Measurements from ENCODE around the gene COX20. TPM values are rescaled to one million over a fixed set of nuclear protein-coding genes. Genes with fewer than 3 reads are reported as not detected.

COX20 gene
- total and polyA plus RNA-seq, 2 of the 4 experiments (the other 2 are of a cell fraction) = 13.3 to 27.0 TPM

- Histone ChIP-seq H3K9me3 (ENCODE audit: control insufficient read depth, insufficient read depth, low read length) (no peaks in the 10 kb centered on the region), H3K4me2 (ENCODE audit: low read depth, low read length) (peak overlapping the region; percentile 97), H3K4me3 (ENCODE audit: insufficient read depth, low read depth, low read length) (peak overlapping the region; percentile 68), H3K27ac (ENCODE audit: insufficient read depth, low read length) (peak overlapping the region; percentile 76; the same call in 1 of the 2 replicates), H2BK15ac (ENCODE audit: low read depth, low read length) (no peak overlapping the region), H2AK5ac (ENCODE audit: low read depth, low read length) (no peak overlapping the region), H3K9ac (ENCODE audit: low read depth, low read length) (peak overlapping the region; percentile 82; the same call in 1 of the 2 replicates), H3K9me1 (ENCODE audit: insufficient read depth, low read length) (peaks cover 7% of the 10 kb centered on the region), H2BK20ac (ENCODE audit: low read depth, low read length) (no peak overlapping the region), H2BK5ac (ENCODE audit: low read depth, low read length, poor library complexity, severe bottlenecking) (peak overlapping the region; percentile 82), H3K27me3 (ENCODE audit: control insufficient read depth, insufficient read depth, low read length) (no peaks in the 10 kb centered on the region), H3K23ac (ENCODE audit: low read depth, low read length) (no peak overlapping the region; the same call in 1 of the 2 replicates), H3K4me1 (ENCODE audit: control insufficient read depth, insufficient read depth, low read length) (peaks cover 5% of the 10 kb centered on the region), H3K36me3 (ENCODE audit: control insufficient read depth, insufficient read depth, low read length) (peaks cover 7% of the 10 kb centered on the region), H2AFZ (replicated peaks; ENCODE audit: low read length, poor library complexity) (no peak overlapping the region), H4K91ac (ENCODE audit: insufficient read depth, low read depth, low read length) (no peak overlapping the region), H3K56ac (ENCODE audit: extremely low read depth, insufficient read depth, low read length) (no peak overlapping the region; the same call in 1 of the 2 replicates), H3K18ac (ENCODE audit: low read depth, low read length) (no peak overlapping the region), H3K4ac (ENCODE audit: low read depth, low read length) (peak overlapping the region; percentile 90), H2BK120ac (ENCODE audit: low read depth, low read length) (no peak overlapping the region), H3K79me1 (ENCODE audit: low read depth in 1 of 2, low read length in 2 of 2) (peaks cover 9 to 26% of the 10 kb centered on the region in 2 experiments; a peak in 3 of 4 replicates), H4K5ac (ENCODE audit: low read depth, low read length) (no peak overlapping the region), H4K8ac (ENCODE audit: low read depth in 2 of 2, low read length in 2 of 2) (0 out of 4 replicates have a peak overlapping the region, but pooled peaks of 1 of the 2 experiments have one; percentile 84), H4K20me1 (ENCODE audit: insufficient read depth, low read length) (peaks cover 15% of the 10 kb centered on the region), H3K14ac (replicated peaks; ENCODE audit: low read depth, low read length) (0 out of 2 replicates have a peak overlapping the region, but pooled peaks have one; percentile 95), H2AK9ac (replicated peaks; ENCODE audit: low read depth, low read length, poor library complexity) (no peak overlapping the region)
- ChIA-PET CTCF (interaction anchor here (0.5 to 3.3 kb wide), 5 partner anchors 11 to 1479 kb away, joined by 3 to 13 read pairs (median 6); no protein-coding TSS in a partner anchor), POLR2A (ENCODE audit: unreplicated experiment) (interaction anchor here (0.6 kb wide), 1 partner anchor 229 kb away, joined by 3 read pairs; no protein-coding TSS in a partner anchor)
- intact Hi-C loops (cut with micrococcal nuclease) = loop anchor here (1.0 to 2.0 kb wide), 2 partner anchors 27 to 206 kb away; no protein-coding TSS in a partner anchor
- BruUV-seq (replicated peaks) = no TSS peak
- dilution Hi-C loops (cut with HindIII; ENCODE audit: low sequenced_read_pairs, unreplicated experiment) = no loop called here
- no peak for ATAC-seq (ENCODE audit: low read depth)
- no peak for TF ChIP-seq MXI1 (IDR thresholded peaks at IDR 0.05; ENCODE audit: borderline replicate concordance, low read depth, low read length)
- no peak for TF ChIP-seq RFX5 (IDR thresholded peaks at IDR 0.05; ENCODE audit: low read depth, low read length)
- no peak for TF ChIP-seq MAFK (IDR thresholded peaks at IDR 0.05; ENCODE audit: low read depth, low read length)
- TF ChIP-seq ELK1 (IDR thresholded peaks at IDR 0.05; ENCODE audit: borderline replicate concordance, low read depth, low read length) = no peak
- no peak for TF ChIP-seq RAD21 (IDR thresholded peaks at IDR 0.05; ENCODE audit: low read length)
- no peak for TF ChIP-seq SMC3 (IDR thresholded peaks at IDR 0.05; ENCODE audit: low read depth, low read length)
- TF ChIP-seq, protein P1, sequence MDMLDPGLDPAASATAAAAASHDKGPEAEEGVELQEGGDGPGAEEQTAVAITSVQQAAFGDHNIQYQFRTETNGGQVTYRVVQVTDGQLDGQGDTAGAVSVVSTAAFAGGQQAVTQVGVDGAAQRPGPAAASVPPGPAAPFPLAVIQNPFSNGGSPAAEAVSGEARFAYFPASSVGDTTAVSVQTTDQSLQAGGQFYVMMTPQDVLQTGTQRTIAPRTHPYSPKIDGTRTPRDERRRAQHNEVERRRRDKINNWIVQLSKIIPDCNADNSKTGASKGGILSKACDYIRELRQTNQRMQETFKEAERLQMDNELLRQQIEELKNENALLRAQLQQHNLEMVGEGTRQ (IDR thresholded peaks at IDR 0.05; ENCODE audit: low read depth, low read length) = no peak
- no peak for TF ChIP-seq CEBPB (IDR thresholded peaks at IDR 0.05; ENCODE audit: low read depth, low read length)
- no peak for TF ChIP-seq CHD1 (IDR thresholded peaks at IDR 0.05; ENCODE audit: low read depth, low read length)
- TF ChIP-seq NFE2L2 (IDR thresholded peaks at IDR 0.05; ENCODE audit: low read depth, low read length) = no peak
- no peak for TF ChIP-seq RCOR1 (IDR thresholded peaks at IDR 0.05; ENCODE audit: insufficient replicate concordance, low read length)
- TF ChIP-seq POLR2A (IDR thresholded peaks at IDR 0.05; ENCODE audit: low read depth, low read length) = no peak
- TF ChIP-seq MAZ (IDR thresholded peaks at IDR 0.05; ENCODE audit: borderline replicate concordance, low read depth, low read length) = no peak
- TF ChIP-seq FOS (IDR thresholded peaks at IDR 0.05; ENCODE audit: low read depth, low read length) = no peak
- no peak for TF ChIP-seq CTCF (conservative IDR thresholded peaks at IDR 0.05; ENCODE audit: low read depth, low read length)
- no peak for TF ChIP-seq BHLHE40 (IDR thresholded peaks at IDR 0.05; ENCODE audit: low read depth, low read length)
- peak; percentile 25 for DNase-seq
- in situ Hi-C loops (cut with MboI; ENCODE audit: low sequenced_read_pairs) = loop anchor here (10.0 kb wide), 1 partner anchor 208 kb away; no protein-coding TSS in a partner anchor
- WGBS, 2 experiments (ENCODE audit: extremely low coverage in 2 of 2, insufficient read length in 1 of 2) = no CpG with 5 or more reads among the region's 3 CpGs
Measured at GRCh38 chr1:244836584-244836983, 1.1 kb downstream of the COX20 start.

Measured in IMR-90 (cell line).